ENCODE results near the gene NUP153.
"Not testable (repeated sequence)": the region's sequence is repeated elsewhere in the genome, so short reads cannot be mapped to it uniquely, and the experiment has no call there.

GRCh38 chr6:17581282-17581681 lies 125.4 kb downstream of the NUP153 start:
- TF ChIP-seq CTCF, POLR2A, EP300 (IDR thresholded peaks at IDR 0.05): not testable (repeated sequence)

Data from tibial nerve (tissue), 4 donors.